HCT116 (cell line): ENCODE measurements around the gene TELO2. TPM values are rescaled to one million over a fixed set of nuclear protein-coding genes. Genes with fewer than 3 reads are reported as not detected.

ENCODE experiments used
- ATAC-seq: fragments of 200-7000 bp; cut with Tn5 transposase; 2 replicates; pipeline ENCODE4 v1.9.1; 2020; ENCODE audit warnings: mild to moderate bottlenecking, moderate library complexity
- BruUV-seq: library from RNA; stranded (reverse); fragments of 400-500 nt; replicated peaks from 2 replicates; lab custom pipeline; 2021; lab: Mats Ljungman, UMichigan
- CTCF ChIA-PET: fragments of 300-600 bp; sonication (Branson Sonifier 250); formaldehyde crosslinking; loops from one replicate; lab custom pipeline; 2021; ENCODE audit warnings: antibody characterized with exemption; lab: Charles Lee
- POLR2A ChIA-PET: fragments of 300-600, 350-600 bp; sonication (Branson Sonifier 250); formaldehyde crosslinking; loops from one replicate; lab custom pipeline; 2021; ENCODE audit warnings: antibody characterized with exemption; lab: Charles Lee
- RAD21 ChIA-PET, 2 experiments: fragments of 300-600 bp; sonication (Branson Sonifier 250); formaldehyde crosslinking; loops; one replicate each; lab custom pipeline; 2023; ENCODE audit warnings: low total read pairs in 2 of 2; ENCODE audit not compliant: uncharacterized antibody in 2 of 2, unreplicated experiment in 2 of 2, low non-redundant PET in 1 of 2; lab: Charles Lee
- DNase-seq: peaks from one replicate; pipeline ENCODE4 v3.0.0-alpha.2; 2010; ENCODE audit warnings: low read depth, low spot score
- H2AFZ ChIP-seq: fragments of 200-600 bp; shearing (Covaris generic), sonication (generic); 2 replicates; pipeline ENCODE4 v1.6.1; 2017; ENCODE audit warnings: low read depth, mixed run types, mixed read lengths, antibody characterized with exemption, low read length; ENCODE audit not compliant: poor library complexity, severe bottlenecking
- H3K27ac ChIP-seq: 2 replicates; pipeline ENCODE4 v1.5.1; 2012; ENCODE audit warnings: low read depth, low read length
- H3K27me3 ChIP-seq: fragments of 200-600 bp; sonication (generic); 2 replicates; pipeline ENCODE4 v1.6.1; 2016; ENCODE audit warnings: mixed run types, low read length, mixed read lengths; ENCODE audit not compliant: insufficient read depth
- H3K36me3 ChIP-seq, 2 experiments: fragments of 200-500 bp in 1 of 2; fragments of 200-600 bp in 1 of 2; sonication (Bioruptor generic) in 1 of 2; sonication (generic) in 1 of 2; 2 replicates each; pipeline versions ENCODE4 v1.5.1 to v1.6.1; 2014 to 2016; ENCODE audit warnings: low read length in 2 of 2, inconsistent platforms in 1 of 2, mixed read lengths in 1 of 2, mixed run types in 1 of 2; ENCODE audit not compliant: insufficient read depth in 2 of 2, control insufficient read depth in 1 of 2
- H3K4me1 ChIP-seq, 2 experiments: fragments of 200-600 bp in 1 of 2; sonication (generic) in 1 of 2; 2 replicates each; pipeline versions ENCODE4 v1.5.1 to v1.6.1; 2012 to 2017; ENCODE audit warnings: low read length in 2 of 2, inconsistent platforms in 1 of 2, mild to moderate bottlenecking in 1 of 2, mixed read lengths in 1 of 2, mixed run types in 1 of 2, moderate library complexity in 1 of 2; ENCODE audit not compliant: insufficient read depth in 2 of 2, control insufficient read depth in 1 of 2
- H3K4me2 ChIP-seq: fragments of 200-600 bp; sonication (generic); 2 replicates; pipeline ENCODE4 v1.6.1; 2017; ENCODE audit warnings: mixed run types, low read length, mixed read lengths
- H3K4me3 ChIP-seq, 2 experiments: fragments of 200-600 bp in 1 of 2; sonication (generic) in 1 of 2; replicated peaks in 1 of 2; 2 replicates each; pipeline ENCODE4 v1.5.1; 2011 to 2016; ENCODE audit warnings: low read length in 2 of 2, control low read depth in 1 of 2, low read depth in 1 of 2, mild to moderate bottlenecking in 1 of 2, mixed read lengths in 1 of 2, mixed run types in 1 of 2
- H3K79me2 ChIP-seq: fragments of 200-600 bp; sonication (generic); 2 replicates; pipeline ENCODE4 v1.6.1; 2017; ENCODE audit warnings: mild to moderate bottlenecking, mixed run types, low read length, moderate library complexity, mixed read lengths; ENCODE audit not compliant: insufficient read depth
- H3K9ac ChIP-seq: fragments of 200-600 bp; sonication (generic); 2 replicates; pipeline ENCODE4 v1.6.1; 2016; ENCODE audit warnings: low read length, mixed read lengths
- H3K9me2 ChIP-seq: fragments of 200-600 bp; sonication (generic), shearing (Covaris generic); 2 replicates; pipeline ENCODE4 v1.6.1; 2017; ENCODE audit warnings: mixed run types, mild to moderate bottlenecking, moderate library complexity; ENCODE audit not compliant: insufficient read depth
- H3K9me3 ChIP-seq, 2 experiments: fragments of 200-500 bp in 1 of 2; fragments of 200-600 bp in 1 of 2; sonication (Bioruptor generic) in 1 of 2; sonication (generic) in 1 of 2; 2 replicates each; pipeline ENCODE4 v1.6.1; 2014 to 2017; ENCODE audit warnings: low read length in 2 of 2, mixed read lengths in 2 of 2, inconsistent platforms in 1 of 2, low read depth in 1 of 2, mild to moderate bottlenecking in 1 of 2, mixed run types in 1 of 2, moderate library complexity in 1 of 2; ENCODE audit not compliant: control insufficient read depth in 1 of 2, insufficient read depth in 1 of 2
- H4K20me1 ChIP-seq: fragments of 200-600 bp; sonication (generic), shearing (Covaris generic); 2 replicates; pipeline ENCODE4 v1.6.1; 2017; ENCODE audit warnings: mixed run types, mild to moderate bottlenecking, moderate library complexity; ENCODE audit not compliant: insufficient read depth
- ATF3 ChIP-seq: IDR thresholded peaks from 2 replicates; pipeline ENCODE4 v1.6.1; 2012
- CBX3 ChIP-seq: IDR thresholded peaks from 2 replicates; pipeline ENCODE4 v1.6.1; 2012; ENCODE audit warnings: low read depth
- CEBPB ChIP-seq: IDR thresholded peaks from 2 replicates; pipeline ENCODE4 v1.6.1; 2012; ENCODE audit warnings: low read depth
- CTCF ChIP-seq, 3 experiments: fragments of 200-600 bp in 1 of 3; sonication (generic) in 1 of 3; IDR thresholded peaks in 2 of 3; conservative IDR thresholded peaks in 1 of 3; 2 replicates each; pipeline ENCODE4 v1.5.1; 2012 to 2017; ENCODE audit warnings: low read depth in 2 of 3, low read length in 2 of 3, antibody characterized with exemption in 1 of 3, borderline replicate concordance in 1 of 3, control low read depth in 1 of 3, mild to moderate bottlenecking in 1 of 3, mixed read lengths in 1 of 3, mixed run types in 1 of 3, moderate library complexity in 1 of 3; ENCODE audit not compliant: insufficient read depth in 1 of 3
- EGR1 ChIP-seq: IDR thresholded peaks from 2 replicates; pipeline ENCODE4 v1.6.1; 2012; ENCODE audit warnings: low read depth
- EZH2 ChIP-seq: fragments of 200-600 bp; sonication (generic); IDR thresholded peaks from 2 replicates; pipeline ENCODE4 v1.6.1; 2017; ENCODE audit warnings: antibody characterized with exemption, mixed run types
- EZH2phosphoT487 ChIP-seq: fragments of 200-600 bp; IDR thresholded peaks from 2 replicates; pipeline ENCODE4 v1.6.1; 2018; ENCODE audit warnings: antibody characterized with exemption, borderline replicate concordance
- JUND ChIP-seq: IDR thresholded peaks from 2 replicates; pipeline ENCODE4 v1.6.1; 2012
- MAX ChIP-seq: IDR thresholded peaks from 2 replicates; pipeline ENCODE4 v1.6.1; 2012
- POLR2A ChIP-seq: IDR thresholded peaks from 2 replicates; pipeline ENCODE4 v1.7.0; 2011; ENCODE audit warnings: borderline replicate concordance; ENCODE audit not compliant: insufficient read depth, insufficient read length; ENCODE audit errors: extremely low read depth
- POLR2AphosphoS5 ChIP-seq: IDR thresholded peaks from 2 replicates; pipeline ENCODE4 v1.6.1; 2011; ENCODE audit warnings: mild to moderate bottlenecking, low read depth, low read length, moderate library complexity
- REST ChIP-seq: IDR thresholded peaks from 2 replicates; pipeline ENCODE4 v1.6.1; 2012; ENCODE audit warnings: low read depth
- SIN3A ChIP-seq: IDR thresholded peaks from 2 replicates; pipeline ENCODE4 v1.6.1; 2012; ENCODE audit warnings: low read depth
- SRF ChIP-seq: IDR thresholded peaks from 2 replicates; pipeline ENCODE4 v1.6.1; 2012; ENCODE audit warnings: low read depth
- TCF7L2 ChIP-seq: IDR thresholded peaks from 2 replicates; pipeline ENCODE4 v1.7.0; 2011; ENCODE audit warnings: borderline replicate concordance, inconsistent platforms; ENCODE audit not compliant: insufficient read depth, insufficient read length; ENCODE audit errors: extremely low read depth
- YY1 ChIP-seq: IDR thresholded peaks from 2 replicates; pipeline ENCODE4 v1.6.1; 2011; ENCODE audit warnings: low read length, low read depth, moderate library complexity, mild to moderate bottlenecking; ENCODE audit not compliant: insufficient replicate concordance; ENCODE audit errors: extremely low read depth
- ZBTB33 ChIP-seq: IDR thresholded peaks from 2 replicates; pipeline ENCODE4 v1.6.1; 2011; ENCODE audit warnings: mild to moderate bottlenecking, low read length, moderate library complexity; ENCODE audit not compliant: insufficient replicate concordance; ENCODE audit errors: extremely low read depth
- ZFX ChIP-seq: fragments of 450-650 bp; IDR thresholded peaks from 2 replicates; pipeline ENCODE4 v1.6.1; 2017
- ZNF274 ChIP-seq: fragments of 200-500 bp; sonication (Bioruptor generic); IDR thresholded peaks from 2 replicates; pipeline ENCODE4 v1.6.1; 2014; ENCODE audit warnings: mild to moderate bottlenecking, low read depth, low read length, inconsistent platforms
- intact Hi-C: fragments of 100-400 bp; cut with micrococcal nuclease; formaldehyde crosslinking; loops from 2 replicates; pipeline ENCODE4 v1.10.0; 2022
- total RNA-seq: library from RNA; stranded (reverse); gene quantifications from one replicate; pipeline ENCODE4 v1.2.1, GENCODE V29; 2021; ENCODE audit not compliant: unreplicated experiment

The TELO2 gene
- total RNA-seq, 1 experiment from 2014 or later = 74.3 TPM

- BruUV-seq = no TSS peak
- CTCF ChIA-PET = no interaction called here
- TF ChIP-seq ATF3 (no peak), ZFX (no peak), SIN3A (no peak), REST (no peak), CTCF (IDR thresholded peaks at IDR 0.05 in 2 of 3, conservative IDR thresholded peaks at IDR 0.05 in 1 of 3; ENCODE audit: borderline replicate concordance in 1 of 3, insufficient read depth in 1 of 3, low read depth in 2 of 3, low read length in 2 of 3) (no peak), YY1 (no peak), TCF7L2 (no peak), ZBTB33 (no peak), CEBPB (no peak), POLR2A (no peak), EZH2 (no peak), EZH2phosphoT487 (no peak), MAX (no peak), POLR2AphosphoS5 (no peak), CBX3 (no peak), SRF (no peak), EGR1 (no peak), JUND (no peak), ZNF274 (no peak)
- no peaks in the 10 kb centered on the region for H3K79me2 ChIP-seq
- peaks cover 7% of the 10 kb centered on the region in 2 experiments for H3K4me1 ChIP-seq
- no peak overlapping the region for H3K9ac ChIP-seq
- intact Hi-C loops = no loop called here
- no peak overlapping the region for H3K27ac ChIP-seq
- no peak overlapping the region for H3K4me2 ChIP-seq
- H3K9me3 ChIP-seq = no peaks in the 10 kb centered on the region
- no peaks in the 10 kb centered on the region for H3K9me2 ChIP-seq
- H3K4me3 ChIP-seq = no peak overlapping the region
- H3K36me3 ChIP-seq = no peaks in the 10 kb centered on the region
- no peak overlapping the region for H2AFZ ChIP-seq
- no peaks in the 10 kb centered on the region for H4K20me1 ChIP-seq
- RAD21 ChIA-PET = no interaction called here
- POLR2A ChIA-PET = no interaction called here
- ATAC-seq = no peak
- DNase-seq = no peak
- no peaks in the 10 kb centered on the region for H3K27me3 ChIP-seq
Observed at GRCh38 chr16:1548233-1548632, 55.1 kb downstream of the TELO2 start.
